Suprapubic skin (tissue), 4 donors: Measurements from ENCODE around the gene TSC22D1.

Experiments
- CTCF ChIP-seq, 2 donors: fragments of 200-600 bp in 1 of 2; fragments of 450-650 bp in 1 of 2; sonication (generic) in 1 of 2; IDR thresholded peaks; one replicate each; pipeline ENCODE4 v1.5.1; 2016 to 2019; ENCODE audit warnings: antibody characterized with exemption in 2 of 2, mild to moderate bottlenecking in 1 of 2, moderate library complexity in 1 of 2
- POLR2A ChIP-seq, 2 donors: fragments of 450-650 bp; IDR thresholded peaks; one replicate each; pipeline ENCODE4 v1.6.1; 2017; ENCODE audit warnings: antibody characterized with exemption in 2 of 2, mild to moderate bottlenecking in 2 of 2, moderate library complexity in 2 of 2
- POLR2AphosphoS5 ChIP-seq, 3 donors: sonication (generic); formaldehyde crosslinking; IDR thresholded peaks; one replicate each; pipeline ENCODE4 v1.6.1; 2017; ENCODE audit warnings: antibody characterized with exemption in 3 of 3

- no peak for TF ChIP-seq POLR2A (IDR thresholded peaks at IDR 0.05)
- no peak for TF ChIP-seq CTCF (IDR thresholded peaks at IDR 0.05)
- TF ChIP-seq POLR2AphosphoS5 (IDR thresholded peaks at IDR 0.05): no peak
These were observed 145.0 kb downstream of the TSC22D1 start for GRCh38 chr13:44431150-44431549.
